PFSK-1 (cell line): ENCODE measurements around the gene DCLK2.

ENCODE experiments used
- FOXP2 ChIP-seq: optimal IDR thresholded peaks from 2 replicates; pipeline ENCODE3; 2011; ENCODE audit warnings: borderline replicate concordance, control low read depth, inconsistent platforms; ENCODE audit not compliant: insufficient read depth; ENCODE audit errors: extremely low read length, extremely low read depth
- POLR2AphosphoS5 ChIP-seq: IDR thresholded peaks from 2 replicates; pipeline ENCODE4 v1.6.1; 2012; ENCODE audit warnings: low read depth, mild to moderate bottlenecking, control low read depth, low read length, moderate library complexity
- SIN3A ChIP-seq: IDR thresholded peaks from 2 replicates; pipeline ENCODE4 v1.6.1; 2012; ENCODE audit warnings: mild to moderate bottlenecking, low read length, moderate library complexity, borderline replicate concordance; ENCODE audit not compliant: insufficient read depth
- TAF1 ChIP-seq: IDR thresholded peaks from 2 replicates; pipeline ENCODE4 v1.6.1; 2012; ENCODE audit warnings: low read length, control low read depth, borderline replicate concordance; ENCODE audit not compliant: insufficient read depth
- TF ChIP-seq, protein P1 (sequence below), 2 experiments: IDR thresholded peaks; 2 replicates each; pipeline versions ENCODE4 v1.6.1 to v1.8.0; 2011 to 2012; ENCODE audit warnings: low read depth in 2 of 2, low read length in 2 of 2, control low read depth in 1 of 2, inconsistent platforms in 1 of 2, mild to moderate bottlenecking in 1 of 2, moderate library complexity in 1 of 2; ENCODE audit not compliant: insufficient read depth in 1 of 2

DCLK2 gene

DNA sequence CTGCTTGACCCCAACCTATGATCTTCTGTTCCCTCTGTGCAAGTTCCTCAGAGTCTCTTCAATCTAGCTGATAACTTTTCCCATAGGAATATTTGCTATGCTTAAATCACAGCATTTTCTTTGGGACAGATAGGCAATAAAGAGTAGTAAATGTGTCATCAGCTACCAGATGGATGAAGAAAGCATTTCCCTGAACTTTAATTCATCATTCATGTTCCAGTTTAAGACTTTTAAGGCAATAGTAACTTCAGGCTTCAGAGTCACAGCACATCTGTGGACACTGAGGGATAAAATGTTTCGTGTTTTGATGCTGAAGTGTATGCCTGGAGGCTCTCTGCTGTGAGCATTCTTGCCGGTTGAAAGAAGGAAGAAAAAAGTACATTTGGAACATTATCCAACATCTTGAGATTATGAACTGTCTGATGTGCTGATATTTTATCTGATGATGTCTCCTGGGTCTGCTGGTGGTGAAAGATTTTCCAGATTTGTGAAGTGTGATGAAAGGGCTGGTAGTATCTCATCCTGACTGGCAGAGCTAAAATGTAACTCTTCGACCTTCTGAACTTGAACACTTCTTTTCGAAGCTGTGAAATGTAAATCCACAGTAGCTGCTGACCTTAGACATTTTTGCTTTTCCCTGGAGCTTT is 133.7 kb downstream of the DCLK2 start:
- no peak for TF ChIP-seq POLR2AphosphoS5
- TF ChIP-seq FOXP2 = no peak
- no peak for TF ChIP-seq SIN3A
- no peak for TF ChIP-seq TAF1
- TF ChIP-seq, protein P1, sequence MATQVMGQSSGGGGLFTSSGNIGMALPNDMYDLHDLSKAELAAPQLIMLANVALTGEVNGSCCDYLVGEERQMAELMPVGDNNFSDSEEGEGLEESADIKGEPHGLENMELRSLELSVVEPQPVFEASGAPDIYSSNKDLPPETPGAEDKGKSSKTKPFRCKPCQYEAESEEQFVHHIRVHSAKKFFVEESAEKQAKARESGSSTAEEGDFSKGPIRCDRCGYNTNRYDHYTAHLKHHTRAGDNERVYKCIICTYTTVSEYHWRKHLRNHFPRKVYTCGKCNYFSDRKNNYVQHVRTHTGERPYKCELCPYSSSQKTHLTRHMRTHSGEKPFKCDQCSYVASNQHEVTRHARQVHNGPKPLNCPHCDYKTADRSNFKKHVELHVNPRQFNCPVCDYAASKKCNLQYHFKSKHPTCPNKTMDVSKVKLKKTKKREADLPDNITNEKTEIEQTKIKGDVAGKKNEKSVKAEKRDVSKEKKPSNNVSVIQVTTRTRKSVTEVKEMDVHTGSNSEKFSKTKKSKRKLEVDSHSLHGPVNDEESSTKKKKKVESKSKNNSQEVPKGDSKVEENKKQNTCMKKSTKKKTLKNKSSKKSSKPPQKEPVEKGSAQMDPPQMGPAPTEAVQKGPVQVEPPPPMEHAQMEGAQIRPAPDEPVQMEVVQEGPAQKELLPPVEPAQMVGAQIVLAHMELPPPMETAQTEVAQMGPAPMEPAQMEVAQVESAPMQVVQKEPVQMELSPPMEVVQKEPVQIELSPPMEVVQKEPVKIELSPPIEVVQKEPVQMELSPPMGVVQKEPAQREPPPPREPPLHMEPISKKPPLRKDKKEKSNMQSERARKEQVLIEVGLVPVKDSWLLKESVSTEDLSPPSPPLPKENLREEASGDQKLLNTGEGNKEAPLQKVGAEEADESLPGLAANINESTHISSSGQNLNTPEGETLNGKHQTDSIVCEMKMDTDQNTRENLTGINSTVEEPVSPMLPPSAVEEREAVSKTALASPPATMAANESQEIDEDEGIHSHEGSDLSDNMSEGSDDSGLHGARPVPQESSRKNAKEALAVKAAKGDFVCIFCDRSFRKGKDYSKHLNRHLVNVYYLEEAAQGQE (IDR thresholded peaks at IDR 0.05; ENCODE audit: insufficient read depth in 1 of 2, low read depth in 2 of 2, low read length in 2 of 2) = no peak

DNA sequence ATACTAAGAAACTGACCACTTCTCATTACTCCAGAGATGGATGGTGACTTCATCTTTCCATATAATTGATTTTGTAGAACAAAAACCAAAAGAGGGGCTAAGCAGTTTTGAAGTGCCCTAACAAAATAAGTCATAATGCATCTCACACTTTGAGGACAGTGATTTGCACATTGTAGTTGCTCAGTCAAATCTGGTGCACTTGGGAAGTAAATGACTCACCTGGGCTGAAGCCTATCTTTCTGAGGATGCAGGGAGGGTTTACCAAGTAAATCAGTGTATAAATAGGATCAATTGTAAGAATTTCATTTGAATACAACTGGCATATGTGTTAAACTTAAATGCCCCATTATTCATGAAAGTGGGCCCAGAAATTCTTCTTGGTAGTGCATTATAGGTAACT is 134.2 kb downstream of the DCLK2 start:
- no peak for TF ChIP-seq TAF1

DNA sequence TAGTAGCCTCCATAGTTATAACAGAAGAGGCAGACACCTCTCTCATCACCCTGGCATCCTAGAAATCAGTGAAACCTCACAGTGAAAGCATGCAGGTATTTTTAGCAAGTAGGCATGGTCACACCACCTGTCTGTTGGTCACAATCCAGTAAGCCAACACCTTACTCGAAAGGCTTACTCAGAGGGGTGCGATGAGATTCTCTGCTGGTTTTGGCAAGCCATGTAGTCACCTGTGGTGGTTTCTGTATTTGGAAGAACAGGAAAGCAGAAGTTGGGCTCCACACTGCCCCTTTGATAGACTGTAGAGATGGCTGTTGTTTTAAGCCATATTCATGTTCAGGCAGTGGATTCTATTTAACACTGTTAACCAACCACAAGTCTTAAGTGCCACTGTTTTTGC is 134.7 kb downstream of the DCLK2 start:
- TF ChIP-seq, protein P1 (IDR thresholded peaks at IDR 0.05; ENCODE audit: insufficient read depth in 1 of 2, low read depth in 2 of 2, low read length in 2 of 2) = no peak
- no peak for TF ChIP-seq TAF1
- no peak for TF ChIP-seq POLR2AphosphoS5
- no peak for TF ChIP-seq SIN3A
- TF ChIP-seq FOXP2 = no peak

DNA sequence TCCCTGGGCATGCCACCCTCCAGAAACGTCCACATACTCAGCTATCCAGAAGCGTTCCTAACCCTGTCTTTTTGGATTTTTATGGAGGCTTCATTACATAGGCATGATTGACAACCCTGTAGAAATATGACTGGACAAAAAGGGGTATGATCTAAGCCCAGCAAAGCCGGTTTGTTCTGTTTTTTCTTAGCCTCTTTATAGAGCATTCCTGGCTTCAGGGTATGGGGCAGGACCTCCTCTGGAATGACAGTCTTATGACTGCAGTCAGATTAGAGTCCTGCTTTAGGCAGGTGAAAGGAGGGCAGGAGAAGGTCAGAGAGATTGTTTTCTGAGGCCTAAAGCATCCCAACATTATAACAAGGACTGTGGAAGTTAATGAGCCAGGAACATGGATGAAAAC is 137.4 kb downstream of the DCLK2 start:
- TF ChIP-seq SIN3A = no peak
- TF ChIP-seq TAF1 = no peak
- no peak for TF ChIP-seq FOXP2
- no peak for TF ChIP-seq POLR2AphosphoS5
- TF ChIP-seq, protein P1 (IDR thresholded peaks at IDR 0.05; ENCODE audit: insufficient read depth in 1 of 2, low read depth in 2 of 2, low read length in 2 of 2) = no peak

DNA sequence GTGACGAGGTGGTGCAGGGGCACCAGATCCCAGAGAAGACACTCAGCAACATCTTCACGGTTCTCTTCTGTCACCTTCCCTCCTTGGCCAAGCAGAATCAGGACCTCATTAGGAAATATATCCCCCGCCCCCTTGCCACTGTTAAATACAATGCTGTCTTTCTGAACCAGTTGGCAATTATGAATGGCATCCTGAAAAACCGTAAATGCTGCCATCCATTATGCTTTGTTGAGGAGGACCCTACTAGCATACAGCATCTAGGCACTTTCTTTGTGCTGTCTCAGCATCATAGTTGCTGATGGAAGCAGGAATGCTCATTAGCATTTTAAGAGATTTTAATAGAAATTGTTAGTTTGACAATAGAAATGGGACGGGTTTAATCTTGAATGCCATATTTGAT is 138.5 kb downstream of the DCLK2 start:
- TF ChIP-seq FOXP2 = no peak
- TF ChIP-seq POLR2AphosphoS5 = no peak
- TF ChIP-seq, protein P1 (IDR thresholded peaks at IDR 0.05; ENCODE audit: insufficient read depth in 1 of 2, low read depth in 2 of 2, low read length in 2 of 2) = no peak
